ENCODE measurements around the gene AK1. TPM values are rescaled to one million over a fixed set of nuclear protein-coding genes. Genes with fewer than 3 reads are reported as not detected.

AK1 gene
- total RNA-seq, 1 donor: 106 TPM

GRCh38 chr9:127899128-127899943 is 21.9 kb upstream of the AK1 start, which contains the start of gene ST6GALNAC6:
TSS of gene ST6GALNAC6 (minus strand) at chr9:127899603. CDS start at chr9:127897981, 1,622 bp downstream.
- Histone ChIP-seq H3K9me3 (ENCODE audit: low read depth, low read length) (no peaks in the 10 kb centered on the region), H3K27me3 (ENCODE audit: insufficient read depth, low read length) (no peaks in the 10 kb centered on the region), H4K20me1 (ENCODE audit: insufficient read depth, low read length) (peaks cover 26% of the 10 kb centered on the region), H3K4me1 (ENCODE audit: insufficient read depth, low read length) (peaks cover 38% of the 10 kb centered on the region), H3K27ac (ENCODE audit: low read depth, low read length) (peak within 1 kb of the TSS; percentile 89), H3K4me3 (ENCODE audit: insufficient read depth, low read length) (peak within 1 kb of the TSS; percentile 95), H3K36me3 (ENCODE audit: insufficient read depth, low read length) (peaks cover 24% of the 10 kb centered on the region), H3K4me2 (ENCODE audit: insufficient read depth, low read length) (peak within 1 kb of the TSS; percentile 89), H3K79me2 (ENCODE audit: insufficient read depth, low read length) (peaks cover 28% of the 10 kb centered on the region), H2AFZ (ENCODE audit: low read length) (peak within 1 kb of the TSS; percentile 83)
- peak; percentile 99 for DNase-seq (ENCODE audit: insufficient read length, low spot score, missing footprints)
- TF ChIP-seq CTCF (IDR thresholded peaks at IDR 0.05; ENCODE audit: extremely low read depth, low read depth, low read length): no peak

- peaks cover 26% of the 10 kb centered on the region for H4K20me1 ChIP-seq (ENCODE audit: insufficient read depth, low read length)
- peak; percentile 97 for DNase-seq (ENCODE audit: insufficient read length, low spot score, missing footprints)
- no peak for TF ChIP-seq CTCF (IDR thresholded peaks at IDR 0.05; ENCODE audit: extremely low read depth, low read depth, low read length)
- H3K4me2 ChIP-seq (ENCODE audit: insufficient read depth, low read length): peak overlapping the region; percentile 84
- peak overlapping the region; percentile 95 for H3K4me3 ChIP-seq (ENCODE audit: insufficient read depth, low read length)
- peaks cover 32% of the 10 kb centered on the region for H3K36me3 ChIP-seq (ENCODE audit: insufficient read depth, low read length)
- H3K27me3 ChIP-seq (ENCODE audit: insufficient read depth, low read length): no peaks in the 10 kb centered on the region
- peak overlapping the region; percentile 89 for H3K27ac ChIP-seq (ENCODE audit: low read depth, low read length)
- H2AFZ ChIP-seq (ENCODE audit: low read length): peak overlapping the region; percentile 51
- H3K4me1 ChIP-seq (ENCODE audit: insufficient read depth, low read length): peaks cover 33% of the 10 kb centered on the region
- H3K79me2 ChIP-seq (ENCODE audit: insufficient read depth, low read length): peaks cover 28% of the 10 kb centered on the region
- no peaks in the 10 kb centered on the region for H3K9me3 ChIP-seq (ENCODE audit: low read depth, low read length)
These were observed 21.1 kb upstream of the AK1 start for GRCh38 chr9:127898433-127899127.

- no peak for TF ChIP-seq CTCF (IDR thresholded peaks at IDR 0.05; ENCODE audit: extremely low read depth, low read depth, low read length)
- H3K27me3 ChIP-seq (ENCODE audit: insufficient read depth, low read length): no peaks in the 10 kb centered on the region
- no peak overlapping the region for H2AFZ ChIP-seq (ENCODE audit: low read length)
- peak; percentile 97 for DNase-seq (ENCODE audit: insufficient read length, low spot score, missing footprints)
- H3K4me1 ChIP-seq (ENCODE audit: insufficient read depth, low read length): peaks cover 25% of the 10 kb centered on the region
- peaks cover 26% of the 10 kb centered on the region for H4K20me1 ChIP-seq (ENCODE audit: insufficient read depth, low read length)
- peak overlapping the region; percentile 44 for H3K4me3 ChIP-seq (ENCODE audit: insufficient read depth, low read length)
- H3K79me2 ChIP-seq (ENCODE audit: insufficient read depth, low read length): peaks cover 34% of the 10 kb centered on the region
- H3K36me3 ChIP-seq (ENCODE audit: insufficient read depth, low read length): peaks cover 45% of the 10 kb centered on the region
- H3K4me2 ChIP-seq (ENCODE audit: insufficient read depth, low read length): peak overlapping the region; percentile 84
- H3K9me3 ChIP-seq (ENCODE audit: low read depth, low read length): peaks cover 2% of the 10 kb centered on the region
- peak overlapping the region; percentile 89 for H3K27ac ChIP-seq (ENCODE audit: low read depth, low read length)
These were observed 19.8 kb upstream of the AK1 start for GRCh38 chr9:127897193-127897692.
